ENCODE data around the gene RSPRY1.
A peak's percentile ranks its signal among the peaks of the same experiment; 100 is the strongest.

The RSPRY1 gene

GRCh38 chr16:57175896-57176295 is 10.2 kb upstream of the RSPRY1 start:
- DNase-seq (ENCODE audit: extremely low read depth, low read depth): no peak
- TF ChIP-seq, protein P1, sequence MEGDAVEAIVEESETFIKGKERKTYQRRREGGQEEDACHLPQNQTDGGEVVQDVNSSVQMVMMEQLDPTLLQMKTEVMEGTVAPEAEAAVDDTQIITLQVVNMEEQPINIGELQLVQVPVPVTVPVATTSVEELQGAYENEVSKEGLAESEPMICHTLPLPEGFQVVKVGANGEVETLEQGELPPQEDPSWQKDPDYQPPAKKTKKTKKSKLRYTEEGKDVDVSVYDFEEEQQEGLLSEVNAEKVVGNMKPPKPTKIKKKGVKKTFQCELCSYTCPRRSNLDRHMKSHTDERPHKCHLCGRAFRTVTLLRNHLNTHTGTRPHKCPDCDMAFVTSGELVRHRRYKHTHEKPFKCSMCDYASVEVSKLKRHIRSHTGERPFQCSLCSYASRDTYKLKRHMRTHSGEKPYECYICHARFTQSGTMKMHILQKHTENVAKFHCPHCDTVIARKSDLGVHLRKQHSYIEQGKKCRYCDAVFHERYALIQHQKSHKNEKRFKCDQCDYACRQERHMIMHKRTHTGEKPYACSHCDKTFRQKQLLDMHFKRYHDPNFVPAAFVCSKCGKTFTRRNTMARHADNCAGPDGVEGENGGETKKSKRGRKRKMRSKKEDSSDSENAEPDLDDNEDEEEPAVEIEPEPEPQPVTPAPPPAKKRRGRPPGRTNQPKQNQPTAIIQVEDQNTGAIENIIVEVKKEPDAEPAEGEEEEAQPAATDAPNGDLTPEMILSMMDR (IDR thresholded peaks at IDR 0.05; ENCODE audit: low read depth, low read length, missing control alignments): no peak
- H3K4me3 ChIP-seq (replicated peaks; ENCODE audit: low read depth, low read length): no peak overlapping the region

- H3K4me3 ChIP-seq (replicated peaks; ENCODE audit: low read depth, low read length): no peak overlapping the region
- TF ChIP-seq, protein P1 (IDR thresholded peaks at IDR 0.05; ENCODE audit: low read depth, low read length, missing control alignments): no peak
- DNase-seq (ENCODE audit: extremely low read depth, low read depth): no peak
These were observed 7.9 kb upstream of the RSPRY1 start for GRCh38 chr16:57178196-57178595.

GRCh38 chr16:57178793-57179212 is 7.3 kb upstream of the RSPRY1 start:
- no peak overlapping the region for H3K4me3 ChIP-seq (replicated peaks; ENCODE audit: low read depth, low read length)
- no peak for DNase-seq (ENCODE audit: extremely low read depth, low read depth)

DNA sequence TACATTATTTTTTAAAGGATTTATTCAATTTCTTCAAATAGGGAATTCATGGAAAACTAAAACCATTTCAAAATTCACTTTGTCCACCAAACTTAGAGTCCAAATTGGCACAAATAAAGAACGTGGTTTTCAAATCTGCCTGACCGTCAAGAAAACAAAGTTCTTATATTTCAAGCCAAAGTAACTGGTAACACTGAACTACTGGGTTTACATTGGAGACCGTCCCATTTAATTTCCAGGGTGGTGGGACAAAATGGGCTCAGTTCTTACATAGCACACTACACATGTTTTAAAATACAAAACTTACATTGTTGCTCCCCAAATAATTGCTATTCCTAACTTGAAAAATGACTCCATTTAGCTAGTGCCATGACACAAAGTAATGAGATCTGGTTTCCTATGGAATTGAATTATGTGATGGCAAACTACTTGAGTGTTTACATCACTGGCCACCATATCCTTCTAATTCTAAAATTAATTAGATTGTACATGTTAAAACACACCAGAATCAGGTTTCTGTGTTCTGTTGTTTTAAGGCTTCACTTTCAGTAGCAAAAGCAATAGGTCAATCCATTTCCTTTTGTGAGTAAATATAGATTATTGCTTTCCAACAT is 6.8 kb upstream of the RSPRY1 start:
- no peak overlapping the region for H3K4me3 ChIP-seq (replicated peaks; ENCODE audit: low read depth, low read length)
- DNase-seq (ENCODE audit: extremely low read depth, low read depth): no peak
- TF ChIP-seq, protein P1 (IDR thresholded peaks at IDR 0.05; ENCODE audit: low read depth, low read length, missing control alignments): no peak

More at GRCh38 chr16:57178793-57179212, 7.3 kb upstream of the RSPRY1 start:
- TF ChIP-seq, protein P1 (IDR thresholded peaks at IDR 0.05; ENCODE audit: low read depth, low read length, missing control alignments): no peak

DNA sequence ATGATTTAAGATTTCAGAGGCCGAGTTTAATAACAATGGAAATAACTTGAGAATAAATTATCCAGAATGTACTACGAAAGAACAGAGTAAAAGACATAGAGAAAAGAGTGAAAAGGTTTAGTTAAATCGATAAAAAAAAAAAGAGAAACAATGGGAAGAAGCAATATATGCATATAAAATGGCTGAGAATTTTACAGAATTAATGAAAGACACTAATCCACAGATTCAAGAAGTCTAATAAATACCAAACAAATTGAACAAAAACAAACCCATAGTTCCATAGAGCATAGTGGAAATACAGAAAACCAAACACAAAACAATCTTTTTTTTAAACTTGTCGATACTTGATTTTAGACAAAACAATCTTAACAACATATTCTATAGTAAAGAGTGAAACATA is 2.0 kb upstream of the RSPRY1 start:
- TF ChIP-seq, protein P1 (IDR thresholded peaks at IDR 0.05; ENCODE audit: low read depth, low read length, missing control alignments): no peak
- H3K4me3 ChIP-seq (replicated peaks; ENCODE audit: low read depth, low read length): no peak overlapping the region
- no peak for DNase-seq (ENCODE audit: extremely low read depth, low read depth)

DNA sequence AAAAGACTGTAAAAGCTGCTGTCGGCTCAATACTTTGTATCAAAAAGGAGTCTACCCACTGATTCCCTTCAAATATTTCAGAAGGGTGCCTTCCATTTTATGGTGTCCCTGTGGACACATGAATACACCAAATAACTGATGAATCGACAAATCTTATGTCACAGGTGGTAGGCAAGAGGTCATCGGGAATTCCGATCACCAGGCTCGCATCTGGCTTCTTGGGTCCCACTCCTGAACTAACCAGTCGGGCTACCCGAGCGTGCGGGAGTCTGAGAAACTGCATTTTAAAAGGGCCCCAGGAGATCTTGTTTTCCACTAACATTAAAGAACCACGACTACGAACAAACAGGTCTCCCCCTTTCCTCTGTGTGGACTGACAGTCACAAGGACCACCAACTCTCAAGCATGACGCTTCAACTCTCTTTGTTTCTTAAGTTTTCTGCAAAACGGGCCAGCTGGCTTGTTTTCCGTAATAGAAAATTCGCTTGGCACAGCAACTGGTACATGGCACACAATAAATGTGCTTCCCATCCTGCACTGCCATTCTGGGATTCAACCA is 1.2 kb upstream of the RSPRY1 start:
- no peak for DNase-seq (ENCODE audit: extremely low read depth, low read depth)
- TF ChIP-seq, protein P1 (IDR thresholded peaks at IDR 0.05; ENCODE audit: low read depth, low read length, missing control alignments): no peak
- peak overlapping the region; percentile 94 for H3K4me3 ChIP-seq (replicated peaks; ENCODE audit: low read depth, low read length)
